Sigmoid colon (tissue), 7 donors: Measurements from ENCODE around the gene ALDOA. TPM values are rescaled to one million over a fixed set of nuclear protein-coding genes. Genes with fewer than 3 reads are reported as not detected.
A peak's percentile ranks its signal among the peaks of the same experiment; 100 is the strongest.
"Not testable (repeated sequence)": the region's sequence is repeated elsewhere in the genome, so short reads cannot be mapped to it uniquely, and the experiment has no call there.

Experiments
- DNase-seq: peaks from one replicate; pipeline ENCODE4 v3.0.0-alpha.2; 2019
- H3K27ac ChIP-seq, 4 donors: fragments of 200-600 bp; sonication (generic); one replicate each; pipeline ENCODE4 v1.5.1; 2016 to 2019; ENCODE audit warnings: mild to moderate bottlenecking in 1 of 4
- H3K27me3 ChIP-seq, 3 donors: fragments of 200-600 bp; sonication (generic); one replicate each; pipeline ENCODE4 v1.5.1; 2019; ENCODE audit warnings: mild to moderate bottlenecking in 1 of 3
- H3K36me3 ChIP-seq, 4 donors: fragments of 200-600 bp; sonication (generic); one replicate each; pipeline ENCODE4 v1.5.1; 2016 to 2019
- H3K4me1 ChIP-seq, 4 donors: fragments of 200-600 bp; sonication (generic); one replicate each; pipeline ENCODE4 v1.5.1; 2017 to 2019
- H3K4me3 ChIP-seq, 4 donors: fragments of 200-600 bp; sonication (generic); one replicate each; pipeline ENCODE4 v1.5.1; 2017 to 2019; ENCODE audit warnings: mild to moderate bottlenecking in 2 of 4, moderate library complexity in 1 of 4
- H3K9me3 ChIP-seq, 4 donors: fragments of 200-600 bp in 3 of 4; sonication (generic) in 3 of 4; one replicate each; pipeline versions ENCODE4 v1.5.1 to v1.6.1; 2013 to 2019
- CTCF ChIP-seq, 4 experiments: fragments of 450-650 bp in 3 of 4; fragments of 200-600 bp in 1 of 4; IDR thresholded peaks; one replicate each; pipeline ENCODE4 v1.5.1; 2016 to 2019; ENCODE audit warnings: antibody characterized with exemption in 4 of 4, mild to moderate bottlenecking in 3 of 4, moderate library complexity in 2 of 4
- EP300 ChIP-seq, 4 donors: sonication (generic); formaldehyde crosslinking; IDR thresholded peaks; one replicate each; pipeline ENCODE4 v1.6.1; 2017; ENCODE audit warnings: antibody characterized with exemption in 4 of 4
- POLR2A ChIP-seq, 2 donors: fragments of 450-650 bp; IDR thresholded peaks; one replicate each; pipeline ENCODE4 v1.6.1; 2016; ENCODE audit warnings: antibody characterized with exemption in 2 of 2, mild to moderate bottlenecking in 2 of 2, moderate library complexity in 2 of 2
- POLR2AphosphoS5 ChIP-seq, 4 donors: sonication (generic); formaldehyde crosslinking; IDR thresholded peaks; one replicate each; pipeline ENCODE4 v1.6.1; 2017; ENCODE audit warnings: antibody characterized with exemption in 4 of 4
- WGBS, 2 donors: extraction: QIAGEN DNeasy Blood & Tissue Kit; methylation state at CpG; one replicate each; pipeline ENCODE4 v1.1.7; 2013; 5-methylcytosine and 5-hydroxymethylcytosine counted together
- intact Hi-C: fragments of 100-400 bp; cut with DNase I; formaldehyde crosslinking; loops from one replicate; pipeline ENCODE4 v1.15.1; 2023
- polyA plus RNA-seq, 3 donors: library from polyadenylated mRNA; stranded (reverse); fragments of 200-250 nt; gene quantifications; one replicate each; pipeline ENCODE4 v1.2.3, GENCODE V29; 2013
- total RNA-seq, 4 donors: library from RNA; depleted of rRNA; stranded (reverse); fragments of >200 nt; gene quantifications; one replicate each; pipeline ENCODE4 v1.1.0, GENCODE V29; 2016
- donor health status: healthy with polysubstance abuse.
- donor health status: Bipolar disorder and iron deficiency.
- donor health status: healthy.

ALDOA gene
- total and polyA plus RNA-seq, 7 donors = 905 to 1,667 (median 1,010) TPM

- Histone ChIP-seq H3K27me3 (no peaks in the 10 kb centered on the region), H3K36me3 (peaks cover 32 to 88% (median 39%) of the 10 kb centered on the region in 4 donors), H3K4me3 (no peak overlapping the region), H3K9me3 (no peaks in the 10 kb centered on the region), H3K4me1 (no peaks in the 10 kb centered on the region), H3K27ac (peak overlapping the region in 1 of 4 donors; percentile 3)
- TF ChIP-seq POLR2A (IDR thresholded peaks at IDR 0.05) (no peak), CTCF (IDR thresholded peaks at IDR 0.05) (no peak), POLR2AphosphoS5 (IDR thresholded peaks at IDR 0.05) (no peak), EP300 (IDR thresholded peaks at IDR 0.05) (no peak)
- intact Hi-C loops = no loop called here
- WGBS, 2 donors = 72 to 86% methylated on average over 20 of the region's 20 CpGs
- DNase-seq = no peak
These were observed 48.3 kb downstream of the ALDOA start for GRCh38 chr16:30113711-30114333.

DNA sequence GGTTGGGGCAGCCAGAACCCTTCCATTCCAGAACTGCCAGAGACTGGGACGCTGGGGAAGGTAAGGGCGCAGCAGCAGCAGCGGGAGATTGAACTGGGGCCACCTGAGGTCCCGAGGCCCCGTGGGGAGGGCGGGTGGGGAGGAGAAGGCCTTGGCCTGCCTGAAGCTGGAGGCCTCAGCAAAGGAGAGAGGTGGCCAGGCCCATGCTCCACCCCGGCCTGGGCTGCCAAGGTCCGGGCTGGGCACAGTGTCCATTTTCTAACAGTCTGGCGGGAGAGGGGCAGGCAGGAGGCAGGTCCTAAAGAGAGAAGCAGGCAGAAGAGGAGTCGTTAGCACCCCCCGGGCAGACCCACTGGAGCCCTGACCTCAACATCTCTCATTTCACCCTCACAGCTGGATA, 48.9 kb downstream of the ALDOA start:
- Histone ChIP-seq H3K36me3 (peaks cover 32 to 90% (median 41%) of the 10 kb centered on the region in 4 donors), H3K4me3 (no peak overlapping the region), H3K9me3 (no peaks in the 10 kb centered on the region), H3K4me1 (no peaks in the 10 kb centered on the region), H3K27ac (no peak overlapping the region), H3K27me3 (no peaks in the 10 kb centered on the region)
- WGBS, 2 donors = 53 to 81% methylated on average over 11 of the region's 11 CpGs
- TF ChIP-seq POLR2A (IDR thresholded peaks at IDR 0.05) (no peak), CTCF (IDR thresholded peaks at IDR 0.05) (no peak), EP300 (IDR thresholded peaks at IDR 0.05) (no peak), POLR2AphosphoS5 (IDR thresholded peaks at IDR 0.05) (no peak)
- intact Hi-C loops = no loop called here
- DNase-seq = no peak

DNA sequence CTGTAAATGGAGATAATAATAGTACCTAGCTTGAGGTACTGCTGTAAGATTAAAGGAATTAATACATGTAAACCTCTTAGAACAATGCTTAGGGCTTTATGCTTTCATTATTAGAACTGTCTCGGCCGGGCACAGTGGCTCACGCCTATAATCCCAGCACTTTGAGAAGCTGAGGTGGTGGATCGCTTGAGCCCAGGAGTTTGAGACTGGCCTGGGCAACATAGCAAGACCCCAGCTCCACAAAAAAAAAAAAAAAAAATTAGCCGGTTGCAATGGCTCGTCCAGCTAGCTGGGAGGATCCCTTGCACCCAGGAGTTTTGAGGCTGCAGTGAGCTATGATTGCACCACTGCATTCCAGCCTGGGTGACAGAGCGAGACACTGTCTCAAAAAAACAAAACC, 49.3 kb downstream of the ALDOA start:
- DNase-seq, H3K9me3 ChIP-seq, H3K27ac ChIP-seq, intact Hi-C loops, H3K4me1 ChIP-seq, H3K4me3 ChIP-seq, H3K27me3 ChIP-seq: not testable (repeated sequence)
- 46 to 80% methylated on average over 7 of the region's 7 CpGs for WGBS, 2 donors
- peaks cover 34 to 90% (median 44%) of the 10 kb centered on the region in 4 donors for H3K36me3 ChIP-seq

DNA sequence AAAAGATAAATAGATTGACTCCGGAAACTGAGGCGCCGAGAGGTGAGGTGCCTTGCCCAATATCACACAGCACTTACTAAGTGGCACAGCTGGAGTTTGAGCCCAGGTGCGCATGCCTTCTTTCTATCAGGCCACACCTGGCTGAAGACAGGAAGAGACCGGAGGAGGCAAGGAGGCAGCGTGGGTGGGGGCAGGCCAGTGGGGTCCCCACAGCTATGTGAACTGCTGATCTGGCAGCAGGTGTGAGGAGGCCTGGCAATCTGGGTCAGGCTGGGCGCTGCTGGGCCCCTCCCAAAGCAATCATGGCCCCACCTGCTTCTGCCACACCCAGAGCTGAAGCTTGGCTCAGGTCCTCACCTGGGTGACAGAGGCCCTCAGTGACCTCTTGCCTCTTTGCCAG, 49.7 kb downstream of the ALDOA start:
- no peak overlapping the region for H3K27ac ChIP-seq
- WGBS, 2 donors = 13 to 54% methylated on average over 7 of the region's 7 CpGs

More for the DNA sequence above, 49.7 kb downstream of the ALDOA start:
- Histone ChIP-seq H3K9me3 (no peaks in the 10 kb centered on the region), H3K4me3 (no peak overlapping the region), H3K27me3 (no peaks in the 10 kb centered on the region), H3K36me3 (peaks cover 38 to 90% (median 44%) of the 10 kb centered on the region in 4 donors), H3K4me1 (no peaks in the 10 kb centered on the region)
- intact Hi-C loops = no loop called here
- no peak for DNase-seq
- TF ChIP-seq CTCF (IDR thresholded peaks at IDR 0.05) = no peak
- TF ChIP-seq POLR2A (IDR thresholded peaks at IDR 0.05) = no peak
- no peak for TF ChIP-seq EP300 (IDR thresholded peaks at IDR 0.05)
- no peak for TF ChIP-seq POLR2AphosphoS5 (IDR thresholded peaks at IDR 0.05)
